Gastrocnemius medialis (tissue), 4 donors: Measurements from ENCODE around the gene DSCAML1.

Experiments used
- POLR2A ChIP-seq, 2 donors: fragments of 450-650 bp; IDR thresholded peaks; one replicate each; pipeline ENCODE4 v1.6.1; 2017; ENCODE audit warnings: antibody characterized with exemption in 2 of 2, mild to moderate bottlenecking in 2 of 2, moderate library complexity in 2 of 2
- TF ChIP-seq, protein P1 (sequence below), 5 experiments: fragments of 450-650 bp in 3 of 5; fragments of 200-600 bp in 2 of 5; sonication (generic) in 2 of 5; IDR thresholded peaks in 4 of 5; conservative IDR thresholded peaks in 1 of 5; 1 replicate in 4 of 5; 2 replicates in 1 of 5; pipeline ENCODE4 v1.5.1; 2016 to 2019; ENCODE audit warnings: antibody characterized with exemption in 5 of 5, mild to moderate bottlenecking in 3 of 5, moderate library complexity in 3 of 5

DNA sequence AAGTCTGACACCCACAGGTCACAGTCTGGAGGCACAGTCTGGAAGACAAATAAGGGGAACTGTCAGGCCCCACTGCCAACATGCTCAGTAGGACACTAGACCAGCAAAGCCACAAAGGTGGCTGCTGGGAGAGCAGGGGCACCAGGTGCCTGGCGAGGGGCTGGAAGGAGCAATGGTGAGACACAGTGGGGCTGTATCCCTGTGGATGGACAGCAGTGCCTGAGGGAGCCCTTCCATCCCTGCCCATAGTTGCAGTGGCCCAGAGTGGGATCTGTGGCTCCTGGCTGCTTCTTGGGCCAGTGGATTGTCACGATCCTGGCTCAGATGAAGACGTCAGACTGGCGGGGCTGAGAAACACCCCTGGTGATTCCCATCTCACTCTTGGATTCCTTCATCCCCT lies 154.6 kb downstream of the DSCAML1 start:
- TF ChIP-seq, protein P1, sequence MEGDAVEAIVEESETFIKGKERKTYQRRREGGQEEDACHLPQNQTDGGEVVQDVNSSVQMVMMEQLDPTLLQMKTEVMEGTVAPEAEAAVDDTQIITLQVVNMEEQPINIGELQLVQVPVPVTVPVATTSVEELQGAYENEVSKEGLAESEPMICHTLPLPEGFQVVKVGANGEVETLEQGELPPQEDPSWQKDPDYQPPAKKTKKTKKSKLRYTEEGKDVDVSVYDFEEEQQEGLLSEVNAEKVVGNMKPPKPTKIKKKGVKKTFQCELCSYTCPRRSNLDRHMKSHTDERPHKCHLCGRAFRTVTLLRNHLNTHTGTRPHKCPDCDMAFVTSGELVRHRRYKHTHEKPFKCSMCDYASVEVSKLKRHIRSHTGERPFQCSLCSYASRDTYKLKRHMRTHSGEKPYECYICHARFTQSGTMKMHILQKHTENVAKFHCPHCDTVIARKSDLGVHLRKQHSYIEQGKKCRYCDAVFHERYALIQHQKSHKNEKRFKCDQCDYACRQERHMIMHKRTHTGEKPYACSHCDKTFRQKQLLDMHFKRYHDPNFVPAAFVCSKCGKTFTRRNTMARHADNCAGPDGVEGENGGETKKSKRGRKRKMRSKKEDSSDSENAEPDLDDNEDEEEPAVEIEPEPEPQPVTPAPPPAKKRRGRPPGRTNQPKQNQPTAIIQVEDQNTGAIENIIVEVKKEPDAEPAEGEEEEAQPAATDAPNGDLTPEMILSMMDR (IDR thresholded peaks at IDR 0.05 in 4 of 5, conservative IDR thresholded peaks at IDR 0.05 in 1 of 5) = no peak
- no peak for TF ChIP-seq POLR2A (IDR thresholded peaks at IDR 0.05)
